Measurements from ENCODE around the gene NISCH. TPM values are rescaled to one million over a fixed set of nuclear protein-coding genes. Genes with fewer than 3 reads are reported as not detected.

NISCH gene
- total RNA-seq, 1 experiment from 2014 or later, result 72.8 TPM

DNA sequence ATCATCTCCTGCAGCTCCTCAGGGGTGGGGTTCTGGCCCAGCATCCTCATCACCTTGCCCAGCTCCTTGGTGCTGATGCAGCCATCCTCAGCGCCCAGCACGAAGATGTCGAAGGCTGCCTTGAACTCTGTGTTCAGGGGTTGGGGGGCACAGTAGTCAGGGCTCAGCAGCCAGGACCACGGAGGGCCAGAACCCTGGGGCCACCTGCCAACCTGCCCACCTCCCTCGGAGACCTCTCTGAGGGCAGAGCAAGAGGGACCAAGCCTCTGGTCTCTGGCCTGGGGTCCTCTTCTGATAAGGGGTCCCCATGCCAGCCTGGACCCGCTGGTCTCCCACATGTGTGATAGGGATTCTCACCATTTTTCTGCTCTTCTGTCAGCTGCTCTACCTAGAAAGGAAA, 3.3 kb upstream of the NISCH start:
- ChIA-PET RAD21 (ENCODE audit: low non-redundant PET in 1 of 2, low total read pairs in 2 of 2, uncharacterized antibody in 2 of 2, unreplicated experiment in 2 of 2) (interaction anchor here in 1 of 2 experiments (0.8 kb wide), 1 partner anchor 24 kb away, joined by 3 read pairs; no protein-coding TSS in a partner anchor), CTCF (no interaction called here), POLR2A (no interaction called here)
- no peaks in the 10 kb centered on the region for H3K27me3 ChIP-seq (ENCODE audit: insufficient read depth, low read length)
- no peak overlapping the region for H3K4me3 ChIP-seq (replicated peaks in 1 of 2; ENCODE audit: low read depth in 1 of 2, low read length in 2 of 2)
- no peak overlapping the region; the same call in 1 of the 2 replicates for H3K27ac ChIP-seq (ENCODE audit: low read depth, low read length)
- intact Hi-C loops (cut with micrococcal nuclease), result no loop called here
- H3K9me3 ChIP-seq (ENCODE audit: control insufficient read depth in 1 of 2, insufficient read depth in 1 of 2, low read depth in 1 of 2, low read length in 2 of 2), result no peaks in the 10 kb centered on the region
- 0 out of 2 replicates have a peak overlapping the region, but pooled peaks have one; percentile 18 for H3K9ac ChIP-seq (ENCODE audit: low read length)
- H4K20me1 ChIP-seq (ENCODE audit: insufficient read depth), result no peaks in the 10 kb centered on the region
- no peak overlapping the region for H2AFZ ChIP-seq (ENCODE audit: low read depth, low read length, poor library complexity, severe bottlenecking)
- ATAC-seq (no peak), DNase-seq (ENCODE audit: low read depth, low spot score) (no peak)
- peaks cover 17% of the 10 kb centered on the region for H3K79me2 ChIP-seq (ENCODE audit: insufficient read depth, low read length)
- no peaks in the 10 kb centered on the region for H3K9me2 ChIP-seq (ENCODE audit: insufficient read depth)
- peaks cover 0 to 3% of the 10 kb centered on the region in 2 experiments; a peak in 1 of 4 replicates for H3K36me3 ChIP-seq (ENCODE audit: control insufficient read depth in 1 of 2, insufficient read depth in 2 of 2, low read length in 2 of 2)
- peaks cover 46 to 66% of the 10 kb centered on the region in 2 experiments for H3K4me1 ChIP-seq (ENCODE audit: control insufficient read depth in 1 of 2, insufficient read depth in 2 of 2, low read length in 2 of 2)
- BruUV-seq (replicated peaks), result no TSS peak
- TF ChIP-seq EZH2phosphoT487 (IDR thresholded peaks at IDR 0.05; ENCODE audit: borderline replicate concordance) (no peak), RAD21 (IDR thresholded peaks at IDR 0.05; ENCODE audit: low read depth) (no peak), ELF1 (IDR thresholded peaks at IDR 0.05; ENCODE audit: borderline replicate concordance, low read depth) (no peak), FOSL1 (IDR thresholded peaks at IDR 0.05; ENCODE audit: low read depth) (no peak), ZBTB33 (IDR thresholded peaks at IDR 0.05; ENCODE audit: extremely low read depth, insufficient replicate concordance, low read length) (no peak), YY1 (IDR thresholded peaks at IDR 0.05; ENCODE audit: extremely low read depth, insufficient replicate concordance, low read depth, low read length) (no peak), JUND (IDR thresholded peaks at IDR 0.05) (no peak), POLR2A (IDR thresholded peaks at IDR 0.05; ENCODE audit: borderline replicate concordance, extremely low read depth, insufficient read depth, insufficient read length) (no peak), SP1 (IDR thresholded peaks at IDR 0.05; ENCODE audit: low read depth) (no peak), CEBPB (IDR thresholded peaks at IDR 0.05; ENCODE audit: low read depth) (no peak), ZNF274 (IDR thresholded peaks at IDR 0.05; ENCODE audit: low read depth, low read length) (no peak), MAX (IDR thresholded peaks at IDR 0.05) (no peak), POLR2AphosphoS5 (IDR thresholded peaks at IDR 0.05; ENCODE audit: low read depth, low read length) (no peak), SRF (IDR thresholded peaks at IDR 0.05; ENCODE audit: low read depth) (no peak), ZFX (IDR thresholded peaks at IDR 0.05) (no peak), CBX3 (IDR thresholded peaks at IDR 0.05; ENCODE audit: low read depth) (no peak)
- TF ChIP-seq, protein P1, sequence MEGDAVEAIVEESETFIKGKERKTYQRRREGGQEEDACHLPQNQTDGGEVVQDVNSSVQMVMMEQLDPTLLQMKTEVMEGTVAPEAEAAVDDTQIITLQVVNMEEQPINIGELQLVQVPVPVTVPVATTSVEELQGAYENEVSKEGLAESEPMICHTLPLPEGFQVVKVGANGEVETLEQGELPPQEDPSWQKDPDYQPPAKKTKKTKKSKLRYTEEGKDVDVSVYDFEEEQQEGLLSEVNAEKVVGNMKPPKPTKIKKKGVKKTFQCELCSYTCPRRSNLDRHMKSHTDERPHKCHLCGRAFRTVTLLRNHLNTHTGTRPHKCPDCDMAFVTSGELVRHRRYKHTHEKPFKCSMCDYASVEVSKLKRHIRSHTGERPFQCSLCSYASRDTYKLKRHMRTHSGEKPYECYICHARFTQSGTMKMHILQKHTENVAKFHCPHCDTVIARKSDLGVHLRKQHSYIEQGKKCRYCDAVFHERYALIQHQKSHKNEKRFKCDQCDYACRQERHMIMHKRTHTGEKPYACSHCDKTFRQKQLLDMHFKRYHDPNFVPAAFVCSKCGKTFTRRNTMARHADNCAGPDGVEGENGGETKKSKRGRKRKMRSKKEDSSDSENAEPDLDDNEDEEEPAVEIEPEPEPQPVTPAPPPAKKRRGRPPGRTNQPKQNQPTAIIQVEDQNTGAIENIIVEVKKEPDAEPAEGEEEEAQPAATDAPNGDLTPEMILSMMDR (IDR thresholded peaks at IDR 0.05 in 2 of 3, conservative IDR thresholded peaks at IDR 0.05 in 1 of 3; ENCODE audit: borderline replicate concordance in 1 of 3, insufficient read depth in 1 of 3, low read depth in 2 of 3, low read length in 2 of 3), result no peak
- TF ChIP-seq, protein P2, sequence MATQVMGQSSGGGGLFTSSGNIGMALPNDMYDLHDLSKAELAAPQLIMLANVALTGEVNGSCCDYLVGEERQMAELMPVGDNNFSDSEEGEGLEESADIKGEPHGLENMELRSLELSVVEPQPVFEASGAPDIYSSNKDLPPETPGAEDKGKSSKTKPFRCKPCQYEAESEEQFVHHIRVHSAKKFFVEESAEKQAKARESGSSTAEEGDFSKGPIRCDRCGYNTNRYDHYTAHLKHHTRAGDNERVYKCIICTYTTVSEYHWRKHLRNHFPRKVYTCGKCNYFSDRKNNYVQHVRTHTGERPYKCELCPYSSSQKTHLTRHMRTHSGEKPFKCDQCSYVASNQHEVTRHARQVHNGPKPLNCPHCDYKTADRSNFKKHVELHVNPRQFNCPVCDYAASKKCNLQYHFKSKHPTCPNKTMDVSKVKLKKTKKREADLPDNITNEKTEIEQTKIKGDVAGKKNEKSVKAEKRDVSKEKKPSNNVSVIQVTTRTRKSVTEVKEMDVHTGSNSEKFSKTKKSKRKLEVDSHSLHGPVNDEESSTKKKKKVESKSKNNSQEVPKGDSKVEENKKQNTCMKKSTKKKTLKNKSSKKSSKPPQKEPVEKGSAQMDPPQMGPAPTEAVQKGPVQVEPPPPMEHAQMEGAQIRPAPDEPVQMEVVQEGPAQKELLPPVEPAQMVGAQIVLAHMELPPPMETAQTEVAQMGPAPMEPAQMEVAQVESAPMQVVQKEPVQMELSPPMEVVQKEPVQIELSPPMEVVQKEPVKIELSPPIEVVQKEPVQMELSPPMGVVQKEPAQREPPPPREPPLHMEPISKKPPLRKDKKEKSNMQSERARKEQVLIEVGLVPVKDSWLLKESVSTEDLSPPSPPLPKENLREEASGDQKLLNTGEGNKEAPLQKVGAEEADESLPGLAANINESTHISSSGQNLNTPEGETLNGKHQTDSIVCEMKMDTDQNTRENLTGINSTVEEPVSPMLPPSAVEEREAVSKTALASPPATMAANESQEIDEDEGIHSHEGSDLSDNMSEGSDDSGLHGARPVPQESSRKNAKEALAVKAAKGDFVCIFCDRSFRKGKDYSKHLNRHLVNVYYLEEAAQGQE (IDR thresholded peaks at IDR 0.05; ENCODE audit: low read depth), result no peak
- peak overlapping the region; percentile 89 for H3K4me2 ChIP-seq (ENCODE audit: low read length)

All from HCT116 (cell line).